Measurements from ENCODE around the gene RARG. TPM values are rescaled to one million over a fixed set of nuclear protein-coding genes. Genes with fewer than 3 reads are reported as not detected.

RARG gene
- total and polyA plus RNA-seq, 7 donors = 3.7 to 10.8 (median 6.2) TPM

DNA sequence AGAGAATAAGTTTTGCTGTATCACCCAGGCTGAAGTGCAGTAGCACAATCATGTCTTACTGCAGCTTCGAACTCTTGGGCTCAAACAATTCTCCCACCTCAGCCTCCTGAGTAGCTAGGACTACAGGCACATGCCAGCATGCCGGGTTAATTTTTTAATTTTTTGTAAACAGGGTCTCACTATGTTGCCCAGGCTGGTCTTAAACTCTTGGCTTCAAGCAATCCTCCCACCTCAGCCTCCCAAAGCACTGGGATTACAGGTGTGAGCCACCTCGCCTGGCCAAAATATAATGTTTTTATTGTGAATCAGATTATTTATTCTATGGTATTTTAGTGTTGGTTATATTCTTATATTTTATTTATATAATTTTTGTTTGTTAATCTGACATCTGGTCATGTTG is 55.3 kb downstream of the RARG start:
- no peaks in the 10 kb centered on the region for H3K27me3 ChIP-seq (ENCODE audit: insufficient read depth in 3 of 3, low read length in 2 of 3)
- DNase-seq (no peak), ATAC-seq (no peak)
- intact Hi-C loops (cut with DNase I) = no loop called here
- TF ChIP-seq CTCF (IDR thresholded peaks at IDR 0.05) = no peak
- WGBS, 3 donors = 96 to 98% (median 97%) methylated on average over 3 of the region's 3 CpGs
- no peak overlapping the region for H3K27ac ChIP-seq
- H3K4me3 ChIP-seq = no peak overlapping the region
- peaks cover 0 to 14% of the 10 kb centered on the region in 2 donors for H3K36me3 ChIP-seq (ENCODE audit: insufficient read depth in 1 of 2, low read depth in 1 of 2)
- H3K9me3 ChIP-seq = no peaks in the 10 kb centered on the region
- H3K4me1 ChIP-seq = peaks cover 12% of the 10 kb centered on the region

GRCh38 chr12:53174881-53175491 is 57.0 kb downstream of the RARG start:
- Histone ChIP-seq H3K27me3 (ENCODE audit: insufficient read depth in 3 of 3, low read length in 2 of 3) (no peaks in the 10 kb centered on the region), H3K9me3 (no peaks in the 10 kb centered on the region), H3K27ac (no peak overlapping the region), H3K4me1 (peaks cover 8% of the 10 kb centered on the region), H3K4me3 (no peak overlapping the region), H3K36me3 (ENCODE audit: insufficient read depth in 1 of 2, low read depth in 1 of 2) (peaks cover 0 to 26% of the 10 kb centered on the region in 2 donors)
- intact Hi-C loops (cut with DNase I) = no loop called here
- WGBS, 3 donors = 85 to 91% (median 86%) methylated on average over 4 of the region's 4 CpGs
- DNase-seq (no peak), ATAC-seq (no peak)
- no peak for TF ChIP-seq CTCF (IDR thresholded peaks at IDR 0.05)

GRCh38 chr12:53173085-53173715 is 58.8 kb downstream of the RARG start:
- H3K27ac ChIP-seq = no peak overlapping the region
- H3K36me3 ChIP-seq (ENCODE audit: insufficient read depth in 1 of 2, low read depth in 1 of 2) = peaks cover 0 to 44% of the 10 kb centered on the region in 2 donors
- WGBS, 3 donors = 87 to 91% (median 89%) methylated on average over 10 of the region's 10 CpGs
- DNase-seq (no peak), ATAC-seq (no peak)
- TF ChIP-seq CTCF (IDR thresholded peaks at IDR 0.05) = no peak
- intact Hi-C loops (cut with DNase I) = no loop called here
- H3K4me1 ChIP-seq = no peaks in the 10 kb centered on the region
- no peak overlapping the region for H3K4me3 ChIP-seq
- H3K27me3 ChIP-seq (ENCODE audit: insufficient read depth in 3 of 3, low read length in 2 of 3) = no peaks in the 10 kb centered on the region
- H3K9me3 ChIP-seq = no peaks in the 10 kb centered on the region

DNA sequence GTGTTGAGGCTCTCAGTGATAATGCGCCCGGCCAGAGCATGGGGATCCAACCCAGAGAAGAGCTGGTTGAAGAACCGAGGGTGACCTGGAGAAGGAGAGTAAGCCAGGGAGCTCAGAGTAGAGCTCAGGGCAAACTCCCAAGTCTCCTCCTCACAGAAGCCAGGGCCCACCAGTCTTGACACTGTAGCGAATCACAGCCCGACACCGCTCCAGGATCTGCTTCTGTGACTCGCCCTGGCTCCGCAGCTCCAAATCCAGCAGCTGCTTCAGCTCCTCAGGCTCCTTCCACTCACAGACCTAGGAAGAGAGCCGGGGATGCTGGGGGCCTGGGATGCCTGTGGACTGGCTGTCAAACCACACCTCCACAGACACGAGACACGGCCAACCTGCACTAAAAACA is 59.7 kb downstream of the RARG start:
- Histone ChIP-seq H3K27me3 (ENCODE audit: insufficient read depth in 3 of 3, low read length in 2 of 3) (no peaks in the 10 kb centered on the region), H3K4me1 (no peaks in the 10 kb centered on the region), H3K36me3 (ENCODE audit: insufficient read depth in 1 of 2, low read depth in 1 of 2) (peaks cover 0 to 50% of the 10 kb centered on the region in 2 donors), H3K9me3 (no peaks in the 10 kb centered on the region), H3K27ac (no peak overlapping the region), H3K4me3 (no peak overlapping the region)
- ATAC-seq = no peak
- TF ChIP-seq CTCF (IDR thresholded peaks at IDR 0.05) = no peak
- no peak for DNase-seq
- WGBS, 3 donors = 83 to 94% (median 89%) methylated on average over 11 of the region's 11 CpGs
- intact Hi-C loops (cut with DNase I) = no loop called here
